Activated CD8-positive, alpha-beta memory T cell treated with anti-CD3 and anti-CD28 coated beads, Interleukin-2, amount 50 U/mL, for 24 hours (primary cell): ENCODE data around the gene TOMM7.
A peak's percentile ranks its signal among the peaks of the same experiment; 100 is the strongest.
"Not testable (repeated sequence)": the region's sequence is repeated elsewhere in the genome, so short reads cannot be mapped to it uniquely, and the experiment has no call there.

ENCODE experiments used
- DNase-seq: peaks from one replicate; pipeline ENCODE4 v3.0.0-alpha.2; 2020; ENCODE audit errors: extremely low read depth

Gene TOMM7

DNA sequence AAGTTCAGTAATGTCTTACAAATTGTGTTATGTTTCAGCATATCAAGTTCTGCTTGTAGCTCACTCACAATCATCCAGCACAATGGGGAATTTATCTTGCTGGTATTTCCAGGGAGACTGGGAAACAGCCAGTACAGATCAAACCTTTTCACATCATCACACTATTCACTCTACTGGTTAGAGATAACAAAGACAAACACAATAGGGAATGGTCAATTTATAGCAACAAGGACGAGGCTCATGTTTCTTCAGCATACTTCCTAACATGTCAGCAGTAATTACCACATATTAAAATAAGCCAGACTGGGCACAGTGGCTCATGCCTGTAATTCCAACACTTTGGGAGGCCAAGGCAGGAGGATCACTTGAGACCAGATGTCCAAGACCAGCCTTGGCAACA lies 38.3 kb downstream of the TOMM7 start:
- DNase-seq, result no peak

GRCh38 chr7:22783421-22783820 lies 39.2 kb downstream of the TOMM7 start:
- no peak for DNase-seq

- peak; percentile 32 for DNase-seq
These were observed 39.9 kb downstream of the TOMM7 start for GRCh38 chr7:22782616-22783232.

DNA sequence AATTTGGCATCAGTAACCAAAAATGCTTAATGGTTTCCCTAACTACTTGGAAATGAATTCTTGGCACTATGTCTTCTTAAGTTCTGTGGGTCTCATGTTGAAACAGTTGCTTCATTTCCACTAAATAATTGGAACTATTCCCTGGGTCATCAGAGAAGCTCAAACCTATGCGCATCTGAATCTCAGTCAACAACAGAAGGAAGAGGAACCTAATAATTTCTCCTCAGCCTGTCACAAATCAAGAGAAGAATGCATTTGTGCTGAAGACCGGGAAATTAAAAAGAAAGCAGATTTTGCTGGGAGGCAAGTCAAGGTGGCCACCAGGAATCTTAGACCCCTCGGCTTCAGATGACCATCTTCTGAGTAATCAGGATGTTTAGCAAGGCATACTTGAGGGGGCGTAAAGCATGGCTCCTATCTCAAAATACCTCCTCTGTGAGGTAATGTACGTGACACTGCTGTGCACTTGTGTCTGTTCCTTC lies 41.4 kb downstream of the TOMM7 start:
- DNase-seq, result no peak

GRCh38 chr7:22779730-22780323 lies 42.8 kb downstream of the TOMM7 start:
- DNase-seq, result not testable (repeated sequence)

- DNase-seq, result no peak
These were observed 45.7 kb downstream of the TOMM7 start for GRCh38 chr7:22776964-22777363.

- DNase-seq, result no peak
These were observed 49.8 kb downstream of the TOMM7 start for GRCh38 chr7:22772885-22773284.

DNA sequence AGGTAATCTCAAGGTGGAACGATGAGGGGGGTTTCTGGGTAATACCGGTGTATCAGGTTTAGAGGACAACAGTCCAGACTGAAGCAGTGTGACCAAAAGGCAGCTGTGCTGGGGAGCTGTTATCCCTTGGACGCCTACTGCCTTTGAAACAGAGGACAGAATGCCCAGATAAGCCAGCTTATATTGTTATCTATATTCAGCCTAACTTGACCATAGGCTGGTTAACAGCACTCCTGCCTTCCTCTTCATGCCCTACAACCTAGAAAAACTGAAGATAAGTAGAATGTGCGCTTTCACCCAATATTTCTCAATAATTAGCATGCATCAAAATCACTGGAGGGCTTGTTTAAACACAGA lies 50.8 kb downstream of the TOMM7 start:
- DNase-seq, result no peak

- DNase-seq, result no peak
These were observed 51.3 kb downstream of the TOMM7 start for GRCh38 chr7:22771194-22771871.

GRCh38 chr7:22765609-22766008 lies 57.0 kb downstream of the TOMM7 start:
- no peak for DNase-seq
